ENCODE results near the gene MEF2C.

The MEF2C gene

GRCh38 chr5:88813805-88814575, 69.0 kb downstream of the MEF2C start:
- no peak for DNase-seq (ENCODE audit: low read depth, low spot score)
- no peaks in the 10 kb centered on the region for H3K9me3 ChIP-seq (ENCODE audit: low read depth, low read length)
- no peak overlapping the region for H3K27ac ChIP-seq
- TF ChIP-seq FOXP2 (optimal IDR thresholded peaks at IDR 0.05; ENCODE audit: control extremely low read depth, extremely low read length, insufficient read depth): no peak
- TF ChIP-seq EZH2 (IDR thresholded peaks at IDR 0.05): no peak
- no peak for TF ChIP-seq POLR2AphosphoS5 (IDR thresholded peaks at IDR 0.05; ENCODE audit: borderline replicate concordance, low read depth, low read length)
- no peak overlapping the region for H3K4me3 ChIP-seq
- no peaks in the 10 kb centered on the region for H3K36me3 ChIP-seq (ENCODE audit: insufficient read depth, low read length)
- H3K9ac ChIP-seq (ENCODE audit: insufficient read length): no peak overlapping the region

DNA sequence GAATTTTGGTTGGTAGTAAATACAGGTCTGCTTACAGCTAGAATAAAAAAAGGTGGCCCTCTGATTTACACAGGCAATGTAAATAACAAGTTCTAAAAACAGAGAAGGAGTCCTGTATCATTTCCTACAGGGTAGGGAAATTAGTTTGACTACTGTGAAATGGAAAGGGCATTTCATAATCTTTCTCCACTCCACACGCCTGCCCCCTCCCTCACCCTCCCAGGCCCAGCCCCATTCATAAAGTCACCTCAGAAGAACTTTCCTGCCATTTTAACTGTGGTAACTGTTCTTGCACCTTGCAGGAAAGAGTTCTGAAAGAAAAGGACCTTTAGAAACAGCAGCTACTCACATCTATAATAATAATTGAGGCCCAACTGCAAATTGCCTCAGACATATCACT, 69.7 kb downstream of the MEF2C start:
- DNase-seq (ENCODE audit: low read depth, low spot score): no peak
- Histone ChIP-seq H3K9ac (ENCODE audit: insufficient read length) (no peak overlapping the region), H3K36me3 (ENCODE audit: insufficient read depth, low read length) (no peaks in the 10 kb centered on the region), H3K9me3 (ENCODE audit: low read depth, low read length) (no peaks in the 10 kb centered on the region), H3K27ac (no peak overlapping the region), H3K4me3 (no peak overlapping the region)
- TF ChIP-seq POLR2AphosphoS5 (IDR thresholded peaks at IDR 0.05; ENCODE audit: borderline replicate concordance, low read depth, low read length): no peak
- no peak for TF ChIP-seq EZH2 (IDR thresholded peaks at IDR 0.05)
- no peak for TF ChIP-seq FOXP2 (optimal IDR thresholded peaks at IDR 0.05; ENCODE audit: control extremely low read depth, extremely low read length, insufficient read depth)

DNA sequence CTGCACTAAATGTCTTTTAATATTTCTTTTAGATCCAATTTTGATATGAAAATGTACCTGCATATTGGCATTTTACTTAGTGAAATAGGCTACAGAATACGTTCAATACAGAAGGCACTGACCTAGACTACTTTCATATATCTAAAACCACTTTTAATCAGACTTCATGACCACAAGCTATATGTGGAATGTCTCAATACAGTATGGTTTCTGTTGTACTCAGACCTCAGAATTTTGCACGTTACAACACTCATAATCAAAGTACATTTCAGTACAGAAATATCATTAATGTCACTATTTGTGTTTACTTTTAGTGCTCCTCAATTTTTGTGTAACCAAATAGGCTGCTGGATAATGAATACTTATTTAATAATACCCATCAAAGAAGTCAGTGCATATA, 74.8 kb downstream of the MEF2C start:
- TF ChIP-seq FOXP2 (optimal IDR thresholded peaks at IDR 0.05; ENCODE audit: control extremely low read depth, extremely low read length, insufficient read depth): no peak
- TF ChIP-seq POLR2AphosphoS5 (IDR thresholded peaks at IDR 0.05; ENCODE audit: borderline replicate concordance, low read depth, low read length): no peak
- TF ChIP-seq EZH2 (IDR thresholded peaks at IDR 0.05): no peak

GRCh38 chr5:88807327-88807726, 75.7 kb downstream of the MEF2C start:
- no peaks in the 10 kb centered on the region for H3K36me3 ChIP-seq (ENCODE audit: insufficient read depth, low read length)
- TF ChIP-seq FOXP2 (optimal IDR thresholded peaks at IDR 0.05; ENCODE audit: control extremely low read depth, extremely low read length, insufficient read depth): no peak
- no peak for DNase-seq (ENCODE audit: low read depth, low spot score)

More for the DNA sequence above, 74.8 kb downstream of the MEF2C start:
- DNase-seq (ENCODE audit: low read depth, low spot score): no peak
- no peak overlapping the region for H3K4me3 ChIP-seq
- no peaks in the 10 kb centered on the region for H3K36me3 ChIP-seq (ENCODE audit: insufficient read depth, low read length)
- no peak overlapping the region for H3K9ac ChIP-seq (ENCODE audit: insufficient read length)
- H3K9me3 ChIP-seq (ENCODE audit: low read depth, low read length): no peaks in the 10 kb centered on the region
- H3K27ac ChIP-seq: no peak overlapping the region

DNA sequence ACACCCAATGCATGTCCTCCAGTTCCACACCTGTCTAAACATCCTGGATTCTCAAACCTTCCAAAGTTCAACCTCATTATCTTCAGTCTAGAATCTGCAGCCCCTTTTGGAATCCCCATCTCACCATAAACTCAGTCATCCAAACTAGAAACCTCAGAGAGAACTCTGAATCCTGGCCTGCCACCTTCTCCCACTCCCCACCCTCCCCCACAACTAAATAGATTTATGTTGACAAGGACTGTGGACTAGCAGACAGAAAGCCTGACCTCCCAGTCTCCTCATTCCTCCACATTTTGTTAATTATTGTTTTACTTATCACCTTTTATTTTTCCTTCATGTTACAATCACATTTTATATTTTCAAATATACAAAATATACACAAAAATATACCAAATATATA, 76.6 kb downstream of the MEF2C start:
- Histone ChIP-seq H3K36me3 (ENCODE audit: insufficient read depth, low read length) (no peaks in the 10 kb centered on the region), H3K9ac (ENCODE audit: insufficient read length) (no peak overlapping the region), H3K27ac (no peak overlapping the region), H3K4me3 (no peak overlapping the region), H3K9me3 (ENCODE audit: low read depth, low read length) (no peaks in the 10 kb centered on the region)
- TF ChIP-seq POLR2AphosphoS5 (IDR thresholded peaks at IDR 0.05; ENCODE audit: borderline replicate concordance, low read depth, low read length) (no peak), FOXP2 (optimal IDR thresholded peaks at IDR 0.05; ENCODE audit: control extremely low read depth, extremely low read length, insufficient read depth) (no peak), EZH2 (IDR thresholded peaks at IDR 0.05) (no peak)
- no peak for DNase-seq (ENCODE audit: low read depth, low spot score)

More at GRCh38 chr5:88807327-88807726, 75.7 kb downstream of the MEF2C start:
- H3K27ac ChIP-seq: no peak overlapping the region
- no peaks in the 10 kb centered on the region for H3K9me3 ChIP-seq (ENCODE audit: low read depth, low read length)
- H3K4me3 ChIP-seq: no peak overlapping the region
- no peak overlapping the region for H3K9ac ChIP-seq (ENCODE audit: insufficient read length)

DNA sequence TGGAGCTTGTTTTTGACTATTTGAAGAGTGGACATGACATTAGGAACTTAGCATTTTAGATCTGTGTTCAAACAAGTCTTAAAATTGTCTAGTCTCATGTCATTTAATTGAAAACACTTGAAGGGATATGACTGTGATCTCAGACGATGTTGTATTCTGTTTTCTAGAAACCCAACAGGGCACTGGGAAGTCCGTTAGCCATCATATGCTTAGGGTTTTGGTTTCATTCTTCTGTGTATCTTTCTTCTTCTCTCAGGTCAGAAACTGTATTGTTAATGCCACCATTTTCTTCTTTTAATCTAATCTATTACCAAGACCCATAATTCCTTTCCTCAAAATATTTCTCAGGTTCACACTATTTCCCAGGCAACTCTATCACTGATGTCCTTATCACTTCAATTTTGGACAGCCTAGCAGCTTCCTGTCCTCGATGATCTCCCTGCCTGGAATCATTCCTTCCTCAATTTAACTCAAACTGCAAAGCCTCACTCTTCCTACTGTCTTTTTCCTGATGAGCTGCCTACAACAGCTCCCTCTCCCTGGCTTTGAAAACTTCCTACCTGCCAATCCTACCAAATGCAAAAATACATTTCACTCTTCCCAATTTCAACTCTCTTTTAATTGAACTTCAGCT, 77.7 kb downstream of the MEF2C start:
- DNase-seq (ENCODE audit: low read depth, low spot score): no peak

GRCh38 chr5:88804444-88804843, 78.5 kb downstream of the MEF2C start:
- no peak for DNase-seq (ENCODE audit: low read depth, low spot score)
- Histone ChIP-seq H3K9ac (ENCODE audit: insufficient read length) (no peak overlapping the region), H3K4me3 (no peak overlapping the region), H3K27ac (no peak overlapping the region), H3K36me3 (ENCODE audit: insufficient read depth, low read length) (no peaks in the 10 kb centered on the region), H3K9me3 (ENCODE audit: low read depth, low read length) (no peaks in the 10 kb centered on the region)
- TF ChIP-seq POLR2AphosphoS5 (IDR thresholded peaks at IDR 0.05; ENCODE audit: borderline replicate concordance, low read depth, low read length) (no peak), FOXP2 (optimal IDR thresholded peaks at IDR 0.05; ENCODE audit: control extremely low read depth, extremely low read length, insufficient read depth) (no peak), EZH2 (IDR thresholded peaks at IDR 0.05) (no peak)

More for the DNA sequence above, 77.7 kb downstream of the MEF2C start:
- Histone ChIP-seq H3K27ac (no peak overlapping the region), H3K36me3 (ENCODE audit: insufficient read depth, low read length) (no peaks in the 10 kb centered on the region), H3K9me3 (ENCODE audit: low read depth, low read length) (no peaks in the 10 kb centered on the region), H3K4me3 (no peak overlapping the region), H3K9ac (ENCODE audit: insufficient read length) (no peak overlapping the region)
- no peak for TF ChIP-seq EZH2 (IDR thresholded peaks at IDR 0.05)
- TF ChIP-seq POLR2AphosphoS5 (IDR thresholded peaks at IDR 0.05; ENCODE audit: borderline replicate concordance, low read depth, low read length): no peak
- no peak for TF ChIP-seq FOXP2 (optimal IDR thresholded peaks at IDR 0.05; ENCODE audit: control extremely low read depth, extremely low read length, insufficient read depth)

DNA sequence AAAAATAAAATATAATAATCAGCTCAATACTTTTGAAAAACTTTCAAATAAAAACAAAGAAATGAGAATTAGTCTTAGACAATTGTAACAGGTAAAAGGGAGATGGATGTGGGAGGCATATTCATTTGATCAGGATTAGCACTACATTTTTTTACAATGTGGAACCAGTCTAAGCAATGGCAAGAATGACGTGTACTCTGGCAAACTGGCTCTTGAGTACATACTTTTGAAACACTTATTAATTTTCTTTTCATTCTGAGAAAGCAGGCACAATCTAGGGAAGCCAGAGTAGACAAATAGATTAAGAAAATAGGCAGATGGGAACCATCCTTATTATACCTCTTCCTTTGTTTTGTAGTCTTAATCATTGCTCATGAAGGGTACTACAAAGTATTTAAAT, 79.7 kb downstream of the MEF2C start:
- Histone ChIP-seq H3K9ac (ENCODE audit: insufficient read length) (no peak overlapping the region), H3K36me3 (ENCODE audit: insufficient read depth, low read length) (no peaks in the 10 kb centered on the region), H3K27ac (no peak overlapping the region), H3K9me3 (ENCODE audit: low read depth, low read length) (no peaks in the 10 kb centered on the region), H3K4me3 (no peak overlapping the region)
- no peak for TF ChIP-seq FOXP2 (optimal IDR thresholded peaks at IDR 0.05; ENCODE audit: control extremely low read depth, extremely low read length, insufficient read depth)
- TF ChIP-seq POLR2AphosphoS5 (IDR thresholded peaks at IDR 0.05; ENCODE audit: borderline replicate concordance, low read depth, low read length): no peak
- no peak for TF ChIP-seq EZH2 (IDR thresholded peaks at IDR 0.05)
- no peak for DNase-seq (ENCODE audit: low read depth, low spot score)
